ENCODE measurements around the gene VPS39.

VPS39 gene

GRCh38 chr15:42128476-42128875, 79.6 kb downstream of the VPS39 start:
- DNase-seq (ENCODE audit: low spot score): no peak

- DNase-seq (ENCODE audit: low spot score): no peak
Measured at GRCh38 chr15:42123546-42123945, 84.6 kb downstream of the VPS39 start.

GRCh38 chr15:42121682-42122081, 86.4 kb downstream of the VPS39 start:
- no peak for DNase-seq (ENCODE audit: low spot score)

- DNase-seq (ENCODE audit: low spot score): no peak
Measured at GRCh38 chr15:42121021-42121420, 87.1 kb downstream of the VPS39 start.

- no peak for DNase-seq (ENCODE audit: low spot score)
Measured at GRCh38 chr15:42120285-42120684, 87.8 kb downstream of the VPS39 start.

- DNase-seq (ENCODE audit: low spot score): no peak
Measured at GRCh38 chr15:42119446-42119760, 88.7 kb downstream of the VPS39 start.

GRCh38 chr15:42118650-42119445, 89.3 kb downstream of the VPS39 start:
- no peak for DNase-seq (ENCODE audit: low spot score)

GRCh38 chr15:42111924-42112323, 96.2 kb downstream of the VPS39 start:
- no peak for DNase-seq (ENCODE audit: low spot score)

- no peak for DNase-seq (ENCODE audit: low spot score)
Measured at GRCh38 chr15:42110367-42110766, 97.7 kb downstream of the VPS39 start.

- no peak for DNase-seq (ENCODE audit: low spot score)
Measured at GRCh38 chr15:42108806-42109205, 99.3 kb downstream of the VPS39 start.
